H9 (cell line): ENCODE data around the gene C1orf56. TPM values are rescaled to one million over a fixed set of nuclear protein-coding genes. Genes with fewer than 3 reads are reported as not detected.

Experiments
- DNase-seq: peaks from one replicate; pipeline ENCODE4 v3.0.0-alpha.2; 2017
- H2AFZ ChIP-seq: one replicate; pipeline ENCODE4 v1.6.1; 2013; ENCODE audit warnings: mild to moderate bottlenecking, low read length, control low read depth, moderate library complexity
- H2AK5ac ChIP-seq: 2 replicates; pipeline ENCODE4 v1.6.1; 2013; ENCODE audit warnings: low read length, control low read depth, mixed read lengths; ENCODE audit not compliant: insufficient read length
- H2BK120ac ChIP-seq: one replicate; pipeline ENCODE4 v1.6.1; 2013; ENCODE audit warnings: low read depth, mild to moderate bottlenecking, low read length, control low read depth, inconsistent platforms; ENCODE audit not compliant: poor library complexity, severe bottlenecking
- H2BK12ac ChIP-seq: 2 replicates; pipeline ENCODE4 v1.6.1; 2013; ENCODE audit warnings: low read length, control low read depth, mixed read lengths, low read depth; ENCODE audit not compliant: insufficient read length
- H2BK15ac ChIP-seq: 2 replicates; pipeline ENCODE4 v1.6.1; 2013; ENCODE audit warnings: low read depth, low read length, control low read depth
- H2BK20ac ChIP-seq: one replicate; pipeline ENCODE4 v1.6.1; 2013; ENCODE audit warnings: low read depth, mild to moderate bottlenecking, low read length, control low read depth, inconsistent platforms; ENCODE audit not compliant: poor library complexity, severe bottlenecking
- H2BK5ac ChIP-seq: 2 replicates; pipeline ENCODE4 v1.6.1; 2013; ENCODE audit warnings: low read length, control low read depth, mixed read lengths; ENCODE audit not compliant: insufficient read length
- H3K14ac ChIP-seq: 2 replicates; pipeline ENCODE4 v1.6.1; 2013; ENCODE audit warnings: low read length, control low read depth; ENCODE audit not compliant: insufficient read depth
- H3K18ac ChIP-seq: 2 replicates; pipeline ENCODE4 v1.6.1; 2013; ENCODE audit warnings: low read depth, mild to moderate bottlenecking, mixed read lengths, low read length, control low read depth; ENCODE audit not compliant: insufficient read length
- H3K23ac ChIP-seq: 2 replicates; pipeline ENCODE4 v1.6.1; 2013; ENCODE audit warnings: low read length, control low read depth, mixed read lengths, low read depth; ENCODE audit not compliant: insufficient read length
- H3K23me2 ChIP-seq: 2 replicates; pipeline ENCODE4 v1.6.1; 2013; ENCODE audit warnings: low read depth, mild to moderate bottlenecking, mixed read lengths, low read length, control low read depth; ENCODE audit not compliant: insufficient read length, poor library complexity, severe bottlenecking
- H3K27ac ChIP-seq: 2 replicates; pipeline ENCODE4 v1.5.1; 2013; ENCODE audit warnings: low read length, control low read depth, mixed read lengths, low read depth; ENCODE audit not compliant: insufficient read length
- H3K27me3 ChIP-seq: 2 replicates; pipeline ENCODE4 v1.6.1; 2013; ENCODE audit warnings: low read length, control low read depth, inconsistent platforms; ENCODE audit not compliant: insufficient read depth
- H3K4ac ChIP-seq: 2 replicates; pipeline ENCODE4 v1.6.1; 2013; ENCODE audit warnings: low read depth, mild to moderate bottlenecking, control low read depth, inconsistent platforms, low read length, moderate library complexity
- H3K4me1 ChIP-seq: 2 replicates; pipeline ENCODE4 v1.6.1; 2013; ENCODE audit warnings: low read length, control low read depth, inconsistent platforms; ENCODE audit not compliant: insufficient read depth
- H3K4me2 ChIP-seq: 2 replicates; pipeline ENCODE4 v1.6.1; 2013; ENCODE audit warnings: low read length, control low read depth, mixed read lengths; ENCODE audit not compliant: insufficient read length, insufficient read depth
- H3K56ac ChIP-seq: 2 replicates; pipeline ENCODE4 v1.6.1; 2013; ENCODE audit warnings: low read depth, mild to moderate bottlenecking, mixed read lengths, low read length, control low read depth; ENCODE audit not compliant: insufficient read length
- H3K79me1 ChIP-seq: 2 replicates; pipeline ENCODE4 v1.6.1; 2013; ENCODE audit warnings: low read depth, mild to moderate bottlenecking, moderate library complexity, low read length, control low read depth, inconsistent platforms; ENCODE audit not compliant: insufficient read depth, poor library complexity, severe bottlenecking
- H3K79me2 ChIP-seq: 2 replicates; pipeline ENCODE4 v1.6.1; 2013; ENCODE audit warnings: low read length, control low read depth, inconsistent platforms; ENCODE audit not compliant: insufficient read depth
- H3K9ac ChIP-seq: 2 replicates; pipeline ENCODE4 v1.6.1; 2013; ENCODE audit warnings: low read length, control low read depth, mixed read lengths; ENCODE audit not compliant: insufficient read length; ENCODE audit errors: extremely low read depth
- H3K9me3 ChIP-seq: one replicate; pipeline ENCODE4 v1.6.1; 2013; ENCODE audit warnings: low read depth, low read length, inconsistent platforms; ENCODE audit not compliant: control insufficient read depth
- H3T11ph ChIP-seq: one replicate; pipeline ENCODE4 v1.6.1; 2013; ENCODE audit warnings: mild to moderate bottlenecking, low read length, control low read depth, inconsistent platforms
- H4K20me1 ChIP-seq: one replicate; pipeline ENCODE4 v1.6.1; 2013; ENCODE audit not compliant: control insufficient read depth, insufficient read length, insufficient read depth
- H4K5ac ChIP-seq: 2 replicates; pipeline ENCODE4 v1.6.1; 2013; ENCODE audit warnings: low read depth, mild to moderate bottlenecking, mixed read lengths, low read length, control low read depth; ENCODE audit not compliant: insufficient read length
- H4K8ac ChIP-seq: replicated peaks from 2 replicates; pipeline ENCODE4 v1.6.1; 2013; ENCODE audit warnings: low read length, control low read depth, mixed read lengths, low read depth; ENCODE audit not compliant: insufficient read length
- H4K91ac ChIP-seq: 2 replicates; pipeline ENCODE4 v1.6.1; 2013; ENCODE audit warnings: low read depth, mild to moderate bottlenecking, moderate library complexity, mixed read lengths, low read length, control low read depth; ENCODE audit not compliant: insufficient read length
- H3K27ac Mint-ChIP-seq, 3 experiments: 2 replicates in 2 of 3; 3 replicates in 1 of 3; pipeline ENCODE4 v1.8.0; 2020 to 2021; ENCODE audit warnings: mixed read lengths in 3 of 3, mild to moderate bottlenecking in 1 of 3, moderate library complexity in 1 of 3
- H3K27me3 Mint-ChIP-seq: 2 replicates; pipeline ENCODE4 v1.8.0; 2021; ENCODE audit warnings: low read depth, mild to moderate bottlenecking, moderate library complexity, mixed read lengths
- H3K36me3 Mint-ChIP-seq, 3 experiments: 2 replicates in 2 of 3; 3 replicates in 1 of 3; pipeline ENCODE4 v1.8.0; 2020 to 2021; ENCODE audit warnings: low read depth in 3 of 3, mixed read lengths in 3 of 3; ENCODE audit not compliant: insufficient read depth in 1 of 3
- H3K4me1 Mint-ChIP-seq, 2 experiments: 2 replicates each; pipeline ENCODE4 v1.8.0; 2020; ENCODE audit warnings: mixed read lengths in 2 of 2
- H3K4me3 Mint-ChIP-seq, 2 experiments: 2 replicates in 1 of 2; 3 replicates in 1 of 2; pipeline ENCODE4 v1.8.0; 2020 to 2021; ENCODE audit warnings: mild to moderate bottlenecking in 2 of 2, mixed read lengths in 2 of 2, moderate library complexity in 1 of 2
- H3K9me3 Mint-ChIP-seq, 2 experiments: 2 replicates in 1 of 2; 3 replicates in 1 of 2; pipeline ENCODE4 v1.8.0; 2020; ENCODE audit warnings: mild to moderate bottlenecking in 2 of 2, mixed read lengths in 2 of 2, moderate library complexity in 1 of 2
- WGBS: extraction: QIAGEN DNeasy Blood & Tissue Kit; methylation state at CpG from one replicate; pipeline ENCODE4 v1.1.7; 2013; ENCODE audit warnings: missing lambda C conversion rate, low lambda C conversion rate, mixed read lengths; ENCODE audit not compliant: insufficient read length; ENCODE audit errors: extremely low coverage; 5-methylcytosine and 5-hydroxymethylcytosine counted together
- total RNA-seq: library from RNA; stranded (reverse); gene quantifications from 2 replicates; pipeline ENCODE4 v1.2.1, GENCODE V29; 2021
- TF ChIP-seq, protein P1 (sequence below): fragments of 200-600 bp; sonication (generic); conservative IDR thresholded peaks from 3 replicates; pipeline ENCODE4 v1.8.0; 2021; ENCODE audit warnings: antibody characterized with exemption, mild to moderate bottlenecking

Gene C1orf56
- total RNA-seq, 1 experiment from 2014 or later, result 4.8 TPM

DNA sequence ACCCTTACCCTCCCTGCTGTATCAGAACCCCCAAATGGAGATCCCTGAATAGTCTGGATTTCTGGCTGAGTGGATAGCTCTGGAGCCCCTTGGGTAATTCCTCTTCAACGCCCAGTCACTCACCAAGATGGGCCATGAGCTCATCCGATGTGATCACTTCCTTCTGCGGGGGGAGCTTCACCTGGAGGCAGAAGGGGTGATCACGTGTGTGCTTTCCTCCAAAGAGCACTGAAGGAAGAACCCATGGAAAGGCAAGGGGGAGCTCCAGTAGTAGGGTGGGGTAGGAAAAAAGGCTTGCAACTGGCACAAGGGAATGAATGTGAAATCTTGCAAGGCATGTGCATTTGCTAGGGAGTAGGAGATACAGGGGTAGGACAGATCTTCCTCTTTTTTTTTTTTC is 45.9 kb upstream of the C1orf56 start:
- no peak overlapping the region for H3K4me2 ChIP-seq
- H4K5ac ChIP-seq, result no peak overlapping the region
- no peaks in the 10 kb centered on the region for H4K20me1 ChIP-seq
- H2BK20ac ChIP-seq, result no peak overlapping the region
- H2BK120ac ChIP-seq, result no peak overlapping the region
- WGBS, result no CpG with 5 or more reads among the region's 4 CpGs
- H4K8ac ChIP-seq, result no peak overlapping the region
- Mint-ChIP-seq H3K36me3 (peaks cover 0 to 10% (median 5%) of the 10 kb centered on the region in 3 experiments; a peak in 2 of 7 replicates), H3K4me3 (no peak overlapping the region; a peak in 1 of 5 replicates), H3K9me3 (no peaks in the 10 kb centered on the region), H3K27me3 (no peaks in the 10 kb centered on the region; the same call in 1 of the 2 replicates), H3K27ac (0 out of 7 replicates have a peak overlapping the region, but pooled peaks of 1 of the 3 experiments have one; percentile 21), H3K4me1 (peaks cover 13 to 20% of the 10 kb centered on the region in 2 experiments)
- no peak for DNase-seq
- H3K9me3 ChIP-seq, result no peaks in the 10 kb centered on the region
- H3K14ac ChIP-seq, result no peak overlapping the region
- peaks cover 3% of the 10 kb centered on the region; the same call in 1 of the 2 replicates for H3K4me1 ChIP-seq
- no peak overlapping the region for H3K4ac ChIP-seq
- TF ChIP-seq, protein P1, sequence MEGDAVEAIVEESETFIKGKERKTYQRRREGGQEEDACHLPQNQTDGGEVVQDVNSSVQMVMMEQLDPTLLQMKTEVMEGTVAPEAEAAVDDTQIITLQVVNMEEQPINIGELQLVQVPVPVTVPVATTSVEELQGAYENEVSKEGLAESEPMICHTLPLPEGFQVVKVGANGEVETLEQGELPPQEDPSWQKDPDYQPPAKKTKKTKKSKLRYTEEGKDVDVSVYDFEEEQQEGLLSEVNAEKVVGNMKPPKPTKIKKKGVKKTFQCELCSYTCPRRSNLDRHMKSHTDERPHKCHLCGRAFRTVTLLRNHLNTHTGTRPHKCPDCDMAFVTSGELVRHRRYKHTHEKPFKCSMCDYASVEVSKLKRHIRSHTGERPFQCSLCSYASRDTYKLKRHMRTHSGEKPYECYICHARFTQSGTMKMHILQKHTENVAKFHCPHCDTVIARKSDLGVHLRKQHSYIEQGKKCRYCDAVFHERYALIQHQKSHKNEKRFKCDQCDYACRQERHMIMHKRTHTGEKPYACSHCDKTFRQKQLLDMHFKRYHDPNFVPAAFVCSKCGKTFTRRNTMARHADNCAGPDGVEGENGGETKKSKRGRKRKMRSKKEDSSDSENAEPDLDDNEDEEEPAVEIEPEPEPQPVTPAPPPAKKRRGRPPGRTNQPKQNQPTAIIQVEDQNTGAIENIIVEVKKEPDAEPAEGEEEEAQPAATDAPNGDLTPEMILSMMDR, result no peak
- no peak overlapping the region for H2BK12ac ChIP-seq
- H3K23me2 ChIP-seq, result peaks cover 4% of the 10 kb centered on the region
- no peak overlapping the region for H2AK5ac ChIP-seq
- no peak overlapping the region for H2BK5ac ChIP-seq
- H2BK15ac ChIP-seq, result no peak overlapping the region
- no peak overlapping the region for H4K91ac ChIP-seq
- H3K56ac ChIP-seq, result no peak overlapping the region
- no peak overlapping the region for H3K9ac ChIP-seq
- no peaks in the 10 kb centered on the region for H3K79me1 ChIP-seq
- no peak overlapping the region for H3K18ac ChIP-seq
- no peak overlapping the region for H2AFZ ChIP-seq
- no peak overlapping the region for H3K23ac ChIP-seq
- no peaks in the 10 kb centered on the region for H3K79me2 ChIP-seq
- no peak overlapping the region for H3T11ph ChIP-seq
- H3K27me3 ChIP-seq, result no peaks in the 10 kb centered on the region
- no peak overlapping the region for H3K27ac ChIP-seq
